Skeletal muscle cell (primary cell): Measurements from ENCODE around the gene CHD2.
"Not testable (repeated sequence)": the region's sequence is repeated elsewhere in the genome, so short reads cannot be mapped to it uniquely, and the experiment has no call there.

Experiments
- DNase-seq: peaks from one replicate; pipeline ENCODE4 v3.0.0-alpha.2; 2010; ENCODE audit warnings: low read depth
- H3K4me3 ChIP-seq: 2 replicates; pipeline ENCODE4 v1.5.1; 2011; ENCODE audit warnings: low read depth, mild to moderate bottlenecking, control low read depth, low read length, moderate library complexity

CHD2 gene

DNA sequence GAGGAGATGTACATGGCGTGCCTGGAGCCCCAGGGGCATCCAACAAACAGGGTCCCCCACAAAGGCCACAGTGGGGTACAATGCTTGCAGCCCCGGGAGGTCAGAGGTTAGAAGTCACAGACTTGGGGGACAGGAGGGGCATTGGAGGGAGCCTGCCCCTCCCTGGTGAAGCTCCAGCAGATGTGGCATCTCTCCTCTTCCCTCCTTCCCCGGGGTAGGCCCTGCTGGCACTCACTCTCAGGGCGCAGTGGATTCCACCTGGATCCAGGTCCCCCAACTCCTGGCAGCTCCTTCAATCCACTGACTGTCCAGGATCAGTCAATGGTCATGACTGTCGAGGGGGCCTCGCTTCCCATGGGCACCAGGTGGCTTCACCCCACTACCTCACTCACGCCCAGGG, 156.7 kb downstream of the CHD2 start:
- no peak for DNase-seq

DNA sequence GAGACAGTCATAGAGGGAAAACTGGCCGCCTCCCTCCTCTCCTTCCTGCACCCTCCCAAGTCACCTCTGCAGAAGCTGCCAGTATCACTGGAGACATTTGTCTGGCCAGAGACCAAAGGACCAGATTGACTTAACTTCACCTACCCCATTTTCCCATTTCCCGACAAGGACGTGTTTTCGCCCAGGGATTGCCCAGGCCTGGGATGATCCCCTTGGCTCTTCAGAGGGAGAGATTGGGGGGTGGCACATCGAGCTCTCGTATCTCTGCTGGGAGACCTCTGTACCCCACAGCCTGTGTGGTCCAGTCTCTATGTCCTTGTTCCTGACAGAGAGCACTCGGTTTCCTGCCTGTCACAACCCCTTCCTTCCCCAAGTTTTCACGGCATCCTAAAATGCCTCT, 157.5 kb downstream of the CHD2 start:
- no peak overlapping the region for H3K4me3 ChIP-seq
- DNase-seq = no peak

More for the DNA sequence above, 156.7 kb downstream of the CHD2 start:
- H3K4me3 ChIP-seq = no peak overlapping the region

DNA sequence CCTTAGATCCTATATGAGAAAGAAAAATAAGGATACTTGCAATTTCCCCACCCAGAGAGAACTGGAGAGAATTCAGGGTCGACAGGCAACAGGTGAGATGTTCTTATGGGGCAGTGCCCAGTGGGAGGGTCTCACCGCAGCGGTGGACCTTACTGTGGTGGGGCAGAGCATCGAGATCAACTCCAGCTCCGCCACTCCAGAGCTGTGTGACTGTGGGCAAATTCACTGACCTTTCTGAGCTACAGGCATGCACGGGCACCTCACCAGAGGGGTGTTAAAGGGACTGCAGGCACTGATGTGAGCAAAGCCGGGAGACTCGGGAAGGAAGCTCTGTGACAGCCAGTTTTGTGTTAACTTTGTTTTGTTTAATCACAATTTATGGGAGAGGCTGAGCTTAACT, 158.0 kb downstream of the CHD2 start:
- no peak overlapping the region for H3K4me3 ChIP-seq
- no peak for DNase-seq

DNA sequence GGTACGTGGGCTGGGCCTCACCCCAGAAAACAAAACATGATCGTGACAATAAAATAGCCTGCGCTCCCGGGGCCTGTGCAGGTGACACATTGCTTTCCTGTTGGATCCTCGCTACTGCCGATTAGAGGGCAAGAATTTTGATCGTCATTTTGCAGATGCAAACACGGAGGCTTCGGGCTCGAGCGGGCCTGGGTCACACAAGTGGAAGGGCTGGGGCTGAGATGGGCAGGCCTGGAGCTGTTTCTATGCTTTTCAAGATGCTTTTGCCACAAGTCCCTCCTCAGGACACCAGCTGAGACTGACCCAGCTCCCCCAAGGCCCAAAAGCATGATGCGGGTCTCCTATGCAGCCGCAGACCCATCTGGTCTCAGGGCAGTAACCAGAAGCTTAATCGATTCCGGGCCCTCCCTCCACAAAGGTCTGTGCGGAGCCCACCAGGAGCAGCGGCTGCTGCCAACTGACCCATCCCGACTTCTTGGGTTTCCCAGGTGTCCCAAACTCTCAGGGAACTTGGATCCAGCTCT, 158.8 kb downstream of the CHD2 start:
- no peak overlapping the region for H3K4me3 ChIP-seq
- no peak for DNase-seq

DNA sequence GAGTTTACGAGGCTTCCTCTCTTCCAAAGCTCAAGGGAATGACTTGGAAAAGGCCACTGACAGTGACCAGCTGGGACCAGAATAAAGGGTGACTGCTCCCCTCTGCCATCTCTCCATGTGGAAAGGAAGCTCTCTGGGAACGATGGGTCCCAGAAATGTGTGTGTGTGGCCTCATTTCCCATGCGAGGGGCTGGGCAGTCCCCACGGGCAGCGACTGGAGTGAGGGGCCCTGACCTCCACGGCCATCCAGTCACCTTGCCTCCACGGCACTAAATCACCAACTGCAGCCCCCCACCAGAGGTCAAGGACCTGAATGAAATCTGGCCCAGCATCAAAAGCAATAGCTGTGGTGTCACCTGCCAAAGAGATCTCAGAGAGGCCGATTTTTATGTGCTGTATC, 159.3 kb downstream of the CHD2 start:
- no peak for DNase-seq
- no peak overlapping the region for H3K4me3 ChIP-seq

DNA sequence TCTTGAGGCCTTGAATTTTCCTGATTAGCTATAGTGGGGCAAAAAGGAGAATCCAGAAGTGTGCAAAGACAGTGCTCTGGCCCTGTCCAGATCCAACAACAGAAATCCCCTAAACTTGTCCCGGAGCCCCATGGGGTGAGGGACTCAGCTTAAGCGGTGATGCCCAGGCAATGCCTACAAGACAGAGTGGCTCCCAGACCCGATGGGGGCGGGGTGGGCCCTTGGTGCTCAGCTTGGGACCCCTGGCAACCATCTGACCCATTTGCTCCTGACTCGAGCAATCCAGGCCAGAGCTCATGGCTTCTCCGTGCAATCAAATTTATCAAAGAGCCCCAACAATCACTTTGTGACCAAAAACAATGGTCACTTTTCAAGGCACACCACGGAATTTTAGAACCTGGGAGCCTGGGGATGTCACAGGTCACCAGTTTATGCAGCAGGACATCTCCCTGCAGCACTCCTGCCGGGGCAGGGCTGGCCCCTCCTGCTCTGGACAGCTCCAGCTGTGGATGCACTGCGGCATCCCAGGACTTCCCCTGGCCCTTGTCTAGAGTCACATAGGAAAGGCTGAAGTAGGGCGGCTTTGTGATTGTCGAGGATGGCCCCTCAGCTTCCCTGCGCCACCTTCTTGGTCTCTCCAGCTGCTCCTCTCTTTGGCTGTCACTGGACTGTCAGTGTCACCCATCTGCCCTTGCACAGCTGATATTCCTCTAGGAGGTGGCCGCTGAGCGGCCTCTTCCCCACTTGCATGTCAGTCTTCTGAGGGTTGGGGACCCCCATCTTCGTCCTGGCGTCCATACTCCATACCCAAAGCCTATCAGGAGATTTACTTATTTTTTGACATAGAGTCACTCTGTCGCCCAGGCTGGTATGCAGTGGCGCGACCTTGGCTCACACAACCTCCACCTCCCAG, 160.5 kb downstream of the CHD2 start:
- no peak overlapping the region for H3K4me3 ChIP-seq
- no peak for DNase-seq

DNA sequence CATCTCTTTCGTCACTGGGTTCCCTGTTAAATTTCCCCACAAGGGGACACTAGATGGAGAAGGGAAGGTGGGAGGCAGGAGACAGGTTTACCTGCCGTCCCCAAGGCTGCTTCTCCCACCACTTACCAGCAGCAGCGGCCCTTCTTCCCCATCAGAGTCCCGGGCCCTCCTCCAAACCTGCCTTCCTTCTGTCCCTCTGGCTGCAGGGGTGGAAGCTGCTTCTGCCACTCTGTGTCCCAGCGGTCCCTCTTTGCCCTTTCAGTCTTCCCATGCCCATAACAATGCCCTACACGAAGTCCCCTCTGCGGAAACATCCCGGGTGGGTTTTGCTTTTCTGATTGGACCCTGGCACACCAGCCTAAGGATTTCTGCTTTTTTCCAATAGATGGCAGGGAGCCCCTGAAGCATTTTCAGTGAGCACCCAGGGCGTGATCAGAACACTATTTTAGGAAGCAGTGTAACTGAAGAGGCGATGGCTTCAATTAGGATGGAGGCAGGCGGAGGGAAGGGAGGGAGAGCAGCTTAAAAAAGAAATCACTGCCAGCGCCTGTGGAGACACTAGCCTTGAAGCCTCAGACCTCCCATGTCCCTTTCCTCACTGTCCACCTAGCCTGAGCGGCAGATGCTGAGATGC, 162.6 kb downstream of the CHD2 start:
- not testable (repeated sequence) for H3K4me3 ChIP-seq, DNase-seq

DNA sequence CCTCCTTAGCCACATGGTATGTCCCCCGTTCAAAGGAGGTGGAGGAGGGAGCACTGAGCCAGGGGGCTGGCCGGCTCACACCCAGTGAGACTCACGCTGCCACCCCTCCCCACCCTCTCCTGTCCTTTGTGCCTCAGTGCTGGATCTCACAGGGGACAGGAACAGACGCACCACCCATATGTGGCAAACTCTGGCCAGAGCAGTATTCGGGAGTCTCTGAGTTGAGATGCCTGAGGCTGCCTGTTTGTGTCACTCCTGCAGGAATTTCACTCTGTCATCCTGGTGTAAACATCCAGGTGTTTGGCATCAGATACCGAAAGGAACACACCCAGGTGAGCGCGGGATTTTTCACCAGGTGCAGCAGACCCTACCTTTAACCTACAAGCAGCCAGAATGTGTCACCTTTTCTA, 163.1 kb downstream of the CHD2 start:
- no peak overlapping the region for H3K4me3 ChIP-seq
- no peak for DNase-seq

DNA sequence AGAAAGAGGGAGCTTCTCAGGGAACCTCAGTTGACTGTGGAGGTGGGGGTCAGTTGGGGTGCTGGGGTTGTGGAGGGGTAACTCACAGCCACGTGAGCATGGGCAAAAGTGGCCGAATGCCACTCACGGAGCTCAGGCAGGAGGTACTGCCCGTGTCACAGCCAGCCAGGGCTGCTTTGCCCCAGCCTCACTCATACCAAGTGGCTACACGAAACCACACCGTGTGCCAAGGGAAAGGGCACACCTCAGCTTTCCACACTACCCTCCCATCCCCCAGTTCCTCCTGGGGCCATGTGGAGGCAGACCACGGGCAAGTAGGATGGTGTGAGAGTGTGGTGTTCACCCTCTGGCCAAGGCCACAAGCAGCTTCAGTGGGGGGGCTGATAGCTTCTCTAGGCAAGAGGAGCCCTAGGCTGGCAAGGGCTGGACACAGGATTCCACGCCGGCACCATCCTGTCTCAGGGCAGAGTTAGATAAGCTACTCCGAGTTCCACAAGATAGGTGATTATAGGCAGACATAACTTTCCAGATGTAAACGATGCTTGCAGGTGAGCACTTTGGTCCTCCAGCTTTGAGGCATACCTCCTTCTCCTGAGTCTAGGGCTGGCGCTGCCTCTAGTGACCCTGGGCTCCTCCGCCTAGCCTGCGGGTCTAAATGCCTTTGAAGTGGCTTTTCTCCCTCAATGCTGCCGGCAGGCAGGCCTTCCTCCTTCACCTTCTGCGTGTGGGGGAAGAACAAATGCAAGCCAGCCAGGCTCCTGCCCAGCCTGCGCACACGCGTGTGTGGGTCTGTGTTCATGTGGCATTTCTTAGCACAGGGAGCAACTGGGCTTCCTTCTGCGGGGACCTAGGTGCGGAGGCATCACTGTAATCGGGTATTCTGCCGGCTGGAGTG, 163.9 kb downstream of the CHD2 start:
- no peak for DNase-seq
- H3K4me3 ChIP-seq = no peak overlapping the region

DNA sequence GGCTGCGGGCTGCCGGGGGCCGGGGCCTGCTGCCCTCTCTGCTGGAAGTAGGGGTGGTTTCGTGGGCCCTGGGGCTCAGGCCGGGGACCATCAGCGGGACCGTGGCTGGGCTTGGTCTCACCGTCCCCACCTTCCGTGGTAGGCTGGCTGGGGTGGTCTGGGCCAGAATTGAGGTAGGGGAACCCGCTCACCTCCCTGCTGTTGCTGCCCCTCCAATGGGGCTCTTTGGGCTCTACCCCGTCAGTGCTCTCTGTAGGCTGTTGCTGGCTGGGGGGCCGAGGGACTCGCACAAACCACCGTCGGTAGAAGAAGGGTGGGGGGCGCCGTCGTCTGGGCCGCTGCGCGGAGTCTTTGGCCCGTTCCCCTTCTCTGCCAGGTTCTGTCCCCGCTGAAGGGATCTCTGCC, 165.5 kb downstream of the CHD2 start:
- no peak for DNase-seq

DNA sequence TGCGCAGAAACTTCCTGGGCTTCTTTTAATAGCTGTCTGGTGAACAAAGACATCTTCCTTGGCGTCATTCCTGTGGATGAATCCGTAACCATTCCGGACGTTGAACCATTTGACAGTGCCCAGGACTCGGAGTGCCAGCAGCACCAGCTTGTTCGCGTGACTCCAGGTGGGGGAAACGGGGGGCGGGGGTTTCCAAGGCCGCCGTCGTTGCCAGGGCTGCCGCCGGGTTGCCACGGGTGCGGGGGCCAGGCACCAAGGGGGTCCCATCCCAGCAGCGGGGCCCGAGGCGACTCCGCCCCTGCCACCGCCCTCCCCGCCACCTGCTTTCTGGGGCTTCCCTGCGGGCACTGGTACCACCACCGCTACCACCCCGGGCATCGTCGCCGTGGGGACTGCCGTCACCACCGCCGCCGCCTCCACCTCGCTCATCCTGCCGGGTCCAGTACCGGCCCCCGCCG, 166.1 kb downstream of the CHD2 start:
- DNase-seq = no peak

More for the DNA sequence above, 165.5 kb downstream of the CHD2 start:
- H3K4me3 ChIP-seq = no peak overlapping the region

DNA sequence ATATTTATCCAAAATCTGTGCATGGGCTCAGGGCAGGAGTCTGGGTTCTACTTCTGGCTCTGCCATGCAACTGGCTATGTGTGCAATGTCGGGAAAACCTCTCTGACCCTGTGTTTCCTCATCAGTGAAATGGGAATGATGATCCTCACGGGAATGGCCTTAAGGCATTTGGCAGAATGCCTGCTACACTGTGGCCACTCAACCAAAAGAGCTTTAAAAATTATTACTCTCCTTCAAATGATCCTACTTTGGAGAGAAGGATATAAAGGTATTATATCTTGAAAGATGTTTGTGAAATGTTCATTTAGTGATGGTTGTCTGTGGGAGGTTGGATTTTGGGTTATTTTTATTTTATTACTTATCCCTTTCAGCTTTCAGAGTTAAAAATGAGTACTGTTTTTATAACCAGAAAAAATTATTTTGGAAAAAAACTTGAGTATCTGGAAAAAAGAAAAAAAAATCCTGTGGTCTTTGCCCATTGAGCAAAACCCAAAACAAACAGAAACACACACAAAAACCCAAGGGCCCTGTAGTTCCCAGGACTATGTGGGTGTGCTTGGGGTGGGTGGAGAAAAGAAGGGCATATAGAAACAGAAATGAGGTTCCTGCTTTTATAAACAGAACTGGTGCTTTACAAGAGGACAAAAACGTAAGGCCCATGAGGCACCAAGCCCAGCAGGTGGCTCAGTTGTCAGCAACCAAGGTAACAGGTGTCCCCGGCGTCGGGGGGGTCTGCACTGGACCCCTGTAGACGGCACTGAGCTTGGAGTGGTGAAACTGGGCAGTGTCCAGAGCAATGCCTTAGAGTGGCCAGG, 166.9 kb downstream of the CHD2 start:
- DNase-seq = no peak
- H3K4me3 ChIP-seq = no peak overlapping the region

More for the DNA sequence above, 166.1 kb downstream of the CHD2 start:
- no peak overlapping the region for H3K4me3 ChIP-seq

DNA sequence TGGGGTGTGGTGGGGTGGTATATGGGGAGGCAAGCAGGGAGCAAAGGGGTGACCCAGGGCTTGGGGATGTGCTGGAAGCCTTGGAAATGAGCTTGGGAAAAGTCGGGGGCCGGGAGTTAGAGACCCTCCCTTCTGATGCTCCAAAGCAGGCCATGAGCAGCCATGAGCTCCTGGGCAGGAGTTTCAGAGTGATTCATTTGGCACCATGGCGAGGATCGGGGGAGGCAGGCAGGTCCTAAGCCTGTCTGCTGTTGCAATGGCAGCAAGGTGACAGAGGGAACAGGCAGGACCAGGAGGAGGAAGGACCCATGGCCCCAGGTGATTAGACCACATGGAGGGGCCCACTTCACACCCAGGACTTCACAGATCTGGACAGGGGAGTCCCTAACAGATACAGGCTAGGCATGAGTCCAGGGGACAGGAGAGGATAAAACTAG, 167.5 kb downstream of the CHD2 start:
- no peak for DNase-seq
- no peak overlapping the region for H3K4me3 ChIP-seq

DNA sequence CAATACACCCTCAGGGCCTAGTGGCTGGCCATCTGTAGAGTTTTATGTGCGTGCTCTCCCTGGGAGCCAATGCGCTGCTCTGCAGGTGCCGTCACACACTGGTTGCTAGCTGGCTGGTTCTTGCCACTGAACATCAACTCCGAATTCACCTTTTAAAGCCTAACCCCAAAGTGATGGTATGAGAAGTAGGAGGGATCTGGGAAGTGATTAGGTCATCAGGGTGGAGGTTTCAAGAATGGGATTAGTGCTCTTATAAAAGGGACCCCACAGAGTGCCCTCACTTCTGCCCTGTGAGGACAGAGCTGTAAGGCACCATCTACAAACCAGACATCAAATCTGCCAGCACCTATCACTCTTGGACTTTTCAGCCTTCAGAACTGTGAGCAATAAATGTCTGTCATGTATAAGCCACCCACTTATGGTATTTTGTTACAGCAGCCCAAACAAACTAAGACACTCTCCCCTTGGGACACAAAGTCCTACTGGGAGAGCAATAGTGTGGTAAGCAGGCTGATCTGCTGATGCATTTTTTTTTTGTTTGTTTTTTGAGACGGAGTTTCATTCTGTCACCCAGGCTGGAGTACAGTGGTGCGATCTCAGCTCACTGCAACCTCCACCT, 168.6 kb downstream of the CHD2 start:
- no peak overlapping the region for H3K4me3 ChIP-seq
- DNase-seq = no peak

DNA sequence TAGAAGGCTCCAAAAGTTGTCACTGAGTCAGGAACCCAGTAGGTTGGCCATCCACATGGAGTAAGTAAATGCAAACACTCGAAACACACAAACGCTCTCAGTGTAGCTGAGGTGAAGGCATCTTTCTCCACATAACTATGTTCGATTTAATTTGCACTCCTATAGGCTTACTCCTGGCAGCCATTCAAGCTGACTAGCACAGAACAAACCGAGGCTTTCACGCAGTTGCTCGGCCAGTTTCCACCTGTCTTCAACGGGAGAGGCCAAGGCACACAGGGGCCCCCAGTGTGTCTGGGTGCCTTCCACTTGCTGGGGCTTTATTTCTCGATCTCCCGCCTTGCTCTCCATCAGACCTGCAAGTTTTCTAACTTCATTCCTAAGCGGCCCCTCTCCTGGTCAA, 170.0 kb downstream of the CHD2 start:
- no peak for DNase-seq
- H3K4me3 ChIP-seq = no peak overlapping the region

DNA sequence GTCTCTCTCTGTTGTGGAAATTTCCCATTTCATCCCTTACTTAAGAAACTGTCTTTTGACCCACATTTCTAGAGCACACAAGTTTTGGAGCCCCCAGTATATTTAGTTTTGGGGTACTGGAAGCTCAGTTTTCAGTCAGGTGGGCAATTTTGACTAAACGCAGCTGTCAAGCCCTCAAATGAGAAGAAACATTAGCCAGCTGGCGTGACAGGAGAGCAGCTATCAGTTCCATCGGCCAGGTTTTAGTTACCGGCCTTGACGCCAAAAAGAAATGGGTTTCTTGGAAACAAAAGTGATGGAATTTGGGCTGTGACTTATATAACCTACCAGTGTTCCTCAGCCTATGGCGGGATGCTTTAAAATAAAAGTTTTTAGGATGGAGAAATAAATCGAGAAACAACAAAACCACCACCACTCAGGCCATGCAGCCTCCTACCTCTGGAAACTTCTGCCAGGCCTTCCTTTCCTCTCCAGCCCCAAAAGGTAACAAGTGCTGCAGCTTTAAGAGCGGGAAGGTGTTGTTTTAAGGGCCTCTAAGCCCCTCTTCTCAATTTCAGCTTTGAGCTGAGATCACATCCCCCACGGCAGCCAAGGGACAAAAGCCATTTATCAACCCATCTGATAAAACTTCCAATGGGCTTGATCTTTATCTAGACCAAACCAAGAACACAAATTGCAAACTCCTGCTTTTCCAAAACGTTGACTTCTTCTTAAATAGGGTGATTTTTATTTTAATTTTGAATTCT, 170.6 kb downstream of the CHD2 start:
- H3K4me3 ChIP-seq = no peak overlapping the region
- no peak for DNase-seq

DNA sequence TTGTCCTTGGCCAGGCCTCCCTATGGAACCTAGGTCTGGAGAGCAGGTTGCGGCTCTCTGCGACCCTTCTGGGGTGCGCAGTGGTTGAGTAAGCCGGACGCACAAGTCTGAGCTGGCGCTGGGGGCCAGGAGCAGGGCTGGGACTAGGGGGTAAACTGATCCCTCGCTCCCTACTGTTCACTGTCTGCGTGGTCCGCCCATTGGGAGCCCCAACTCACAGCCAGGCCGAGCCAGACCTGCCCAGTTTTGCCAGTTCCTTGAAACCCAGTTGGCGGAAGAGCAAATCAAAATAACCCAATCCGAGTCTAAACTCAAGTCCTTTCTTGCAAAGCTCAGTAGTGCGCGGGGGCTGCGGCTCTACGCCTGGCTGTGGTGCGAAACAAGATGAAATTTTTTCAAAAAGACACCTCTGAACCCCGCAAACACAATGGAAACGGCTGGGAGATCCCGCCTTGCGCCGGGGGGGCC, 171.4 kb downstream of the CHD2 start:
- DNase-seq = no peak
- H3K4me3 ChIP-seq = peak overlapping the region; percentile 67

DNA sequence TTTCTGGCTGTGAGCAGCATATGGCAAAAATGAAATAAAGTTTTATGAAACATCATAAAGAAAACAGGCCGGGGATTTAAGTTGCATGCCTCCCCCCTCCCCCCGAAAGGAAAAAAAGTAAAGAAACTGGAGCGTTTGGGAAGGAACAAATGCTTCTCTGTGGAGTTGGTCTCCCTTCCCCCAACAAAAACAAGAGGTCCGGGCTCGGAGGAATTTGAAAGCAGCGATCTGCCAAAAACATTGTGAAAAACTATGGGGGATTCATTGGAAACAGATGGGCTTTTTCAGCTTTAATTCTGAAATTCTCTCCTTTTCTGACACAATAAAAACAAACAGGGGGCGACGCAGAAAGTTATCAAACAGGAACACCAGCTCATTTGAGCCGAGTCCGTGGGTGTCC, 171.9 kb downstream of the CHD2 start:
- DNase-seq = peak; percentile 24

More for the DNA sequence above, 171.9 kb downstream of the CHD2 start:
- peak overlapping the region; percentile 67 for H3K4me3 ChIP-seq
